ENCODE data around the gene THAP9. TPM values are rescaled to one million over a fixed set of nuclear protein-coding genes. Genes with fewer than 3 reads are reported as not detected.
"Not testable (repeated sequence)": the region's sequence is repeated elsewhere in the genome, so short reads cannot be mapped to it uniquely, and the experiment has no call there.

The THAP9 gene
- total RNA-seq, 1 experiment from 2014 or later: 3.5 TPM

- intact Hi-C loops (cut with micrococcal nuclease; ENCODE audit: unreplicated experiment): loop anchor here (2.0 kb wide), 1 partner anchor 34 kb away; no protein-coding TSS in a partner anchor
- no TSS peak for BruUV-seq (replicated peaks)
- Histone ChIP-seq H3K4me1 (replicated peaks; ENCODE audit: insufficient read depth) (peaks cover 5% of the 10 kb centered on the region; the same call in 1 of the 2 replicates), H3K79me2 (ENCODE audit: low read depth) (no peaks in the 10 kb centered on the region), H3K4me2 (no peak overlapping the region), H2AFZ (no peak overlapping the region), H4K20me1 (ENCODE audit: insufficient read depth) (0 out of 2 replicates have a peak, but pooled peaks cover 3% of the 10 kb centered on the region), H3K27me3 (ENCODE audit: insufficient read depth, low read depth) (no peaks in the 10 kb centered on the region), H3K4me3 (no peak overlapping the region), H3F3A (ENCODE audit: insufficient read depth, low read depth) (peaks cover 3% of the 10 kb centered on the region; the same call in 1 of the 2 replicates), H3K36me3 (ENCODE audit: low read depth) (peaks cover 30% of the 10 kb centered on the region), H3K9me2 (ENCODE audit: insufficient read depth) (no peaks in the 10 kb centered on the region), H3K27ac (no peak overlapping the region), H3K9me3 (ENCODE audit: insufficient read depth, low read depth) (no peaks in the 10 kb centered on the region)
- DNase-seq: no peak
- POLR2A ChIA-PET (ENCODE audit: unreplicated experiment): no interaction called here
- TF ChIP-seq EZH2 (IDR thresholded peaks at IDR 0.05; ENCODE audit: low read depth): no peak
- TF ChIP-seq CTCF (conservative IDR thresholded peaks at IDR 0.05): no peak
- CTCF ChIA-PET: no interaction called here
These were observed 36.1 kb upstream of the THAP9 start for GRCh38 chr4:82864336-82864979.

- ChIA-PET POLR2A (ENCODE audit: unreplicated experiment) (interaction anchor here (0.5 to 1.1 kb wide), 5 partner anchors 17 to 279 kb away, joined by 3 to 8 read pairs (median 5); partner anchors contain the start of genes SCD5 and THAP9), CTCF (interaction anchor here (0.6 kb wide), 1 partner anchor 21 kb away, joined by 6 read pairs; no protein-coding TSS in a partner anchor)
- no peaks in the 10 kb centered on the region for H3K27me3 ChIP-seq (ENCODE audit: insufficient read depth, low read depth)
- H3K27ac ChIP-seq: peak overlapping the region; percentile 81
- H3K9me3 ChIP-seq (ENCODE audit: insufficient read depth, low read depth): no peaks in the 10 kb centered on the region
- H3K4me2 ChIP-seq: no peak overlapping the region
- no peaks in the 10 kb centered on the region for H3K79me2 ChIP-seq (ENCODE audit: low read depth)
- peaks cover 30% of the 10 kb centered on the region for H3K36me3 ChIP-seq (ENCODE audit: low read depth)
- H3K4me1 ChIP-seq (replicated peaks; ENCODE audit: insufficient read depth): peaks cover 5% of the 10 kb centered on the region; the same call in 1 of the 2 replicates
- H3K4me3 ChIP-seq: no peak overlapping the region
- intact Hi-C loops (cut with micrococcal nuclease; ENCODE audit: unreplicated experiment): loop anchor here (2.0 kb wide), 1 partner anchor 33 kb away; no protein-coding TSS in a partner anchor
- no TSS peak for BruUV-seq (replicated peaks)
- no peak for TF ChIP-seq CTCF (conservative IDR thresholded peaks at IDR 0.05)
- TF ChIP-seq EZH2 (IDR thresholded peaks at IDR 0.05; ENCODE audit: low read depth): no peak
- H3K9me2 ChIP-seq (ENCODE audit: insufficient read depth): no peaks in the 10 kb centered on the region
- H2AFZ ChIP-seq: no peak overlapping the region
- 0 out of 2 replicates have a peak, but pooled peaks cover 3% of the 10 kb centered on the region for H4K20me1 ChIP-seq (ENCODE audit: insufficient read depth)
- peaks cover 3% of the 10 kb centered on the region; the same call in 1 of the 2 replicates for H3F3A ChIP-seq (ENCODE audit: insufficient read depth, low read depth)
- DNase-seq: peak; percentile 16 to 86
These were observed 34.9 kb upstream of the THAP9 start for GRCh38 chr4:82865592-82865991.

- peak in 1 of 2 experiments; percentile 36 for DNase-seq
- H3K79me2 ChIP-seq (ENCODE audit: low read depth); H3K27me3 ChIP-seq (ENCODE audit: insufficient read depth, low read depth); H3K9me3 ChIP-seq (ENCODE audit: insufficient read depth, low read depth); H3K4me1 ChIP-seq (replicated peaks; ENCODE audit: insufficient read depth); H3K4me2 ChIP-seq; H3K9me2 ChIP-seq (ENCODE audit: insufficient read depth); intact Hi-C loops (cut with micrococcal nuclease; ENCODE audit: unreplicated experiment); BruUV-seq (replicated peaks); H4K20me1 ChIP-seq (ENCODE audit: insufficient read depth); H2AFZ ChIP-seq; H3K4me3 ChIP-seq; H3F3A ChIP-seq (ENCODE audit: insufficient read depth, low read depth): not testable (repeated sequence)
- POLR2A ChIA-PET (ENCODE audit: unreplicated experiment): interaction anchor here (0.6 to 1.1 kb wide), 4 partner anchors 35 to 279 kb away, joined by 3 to 8 read pairs (median 4); partner anchors contain the start of genes SCD5 and THAP9
- H3K36me3 ChIP-seq (ENCODE audit: low read depth): peaks cover 30% of the 10 kb centered on the region
- CTCF ChIA-PET: interaction anchor here (0.6 kb wide), 2 partner anchors 20 to 208 kb away, joined by 4 to 6 read pairs; no protein-coding TSS in a partner anchor
- H3K27ac ChIP-seq: peak overlapping the region; percentile 81
These were observed 34.5 kb upstream of the THAP9 start for GRCh38 chr4:82866033-82866432.
